Central memory CD8-positive, alpha-beta T cell (primary cell): ENCODE data around the gene CACNB4.
A peak's percentile ranks its signal among the peaks of the same experiment; 100 is the strongest.
"Not testable (repeated sequence)": the region's sequence is repeated elsewhere in the genome, so short reads cannot be mapped to it uniquely, and the experiment has no call there.

Experiments used
- ATAC-seq: fragments of 150-1000 bp; cut with Tn5 transposase; replicated peaks from 2 replicates; pipeline ENCODE4 v1.10.0; 2022; ENCODE audit warnings: mild to moderate bottlenecking, moderate FRiP score, moderate number of reproducible peaks; ENCODE audit not compliant: poor library complexity, severe bottlenecking; ENCODE audit errors: extremely low read depth
- DNase-seq, 2 donors: peaks; one replicate each; pipeline ENCODE4 v3.0.0; 2021; ENCODE audit warnings: low spot score in 2 of 2
- H3K27ac Mint-ChIP-seq: one replicate; pipeline ENCODE4 v1.8.0; 2022; ENCODE audit warnings: low read depth, mild to moderate bottlenecking, moderate library complexity, mixed read lengths
- H3K27me3 Mint-ChIP-seq: one replicate; pipeline ENCODE4 v1.8.0; 2022; ENCODE audit warnings: mixed read lengths
- H3K36me3 Mint-ChIP-seq: one replicate; pipeline ENCODE4 v1.8.0; 2022; ENCODE audit warnings: mild to moderate bottlenecking, moderate library complexity, mixed read lengths; ENCODE audit not compliant: insufficient read depth
- H3K4me1 Mint-ChIP-seq: one replicate; pipeline ENCODE4 v1.8.0; 2022; ENCODE audit warnings: mixed read lengths
- H3K4me3 Mint-ChIP-seq: one replicate; pipeline ENCODE4 v1.8.0; 2022; ENCODE audit warnings: mild to moderate bottlenecking, moderate library complexity, mixed read lengths
- H3K9me3 Mint-ChIP-seq: one replicate; pipeline ENCODE4 v1.8.0; 2022; ENCODE audit warnings: mixed read lengths

The CACNB4 gene

GRCh38 chr2:152042636-152043615, 55.9 kb downstream of the CACNB4 start:
- Mint-ChIP-seq H3K4me3 (no peak overlapping the region), H3K9me3 (no peaks in the 10 kb centered on the region), H3K4me1 (no peaks in the 10 kb centered on the region), H3K27ac (no peak overlapping the region), H3K27me3 (no peaks in the 10 kb centered on the region), H3K36me3 (no peaks in the 10 kb centered on the region)
- no peak for DNase-seq
- no peak for ATAC-seq

GRCh38 chr2:152038441-152038958, 60.3 kb downstream of the CACNB4 start:
- Mint-ChIP-seq H3K9me3 (no peaks in the 10 kb centered on the region), H3K27me3 (peaks cover 13% of the 10 kb centered on the region), H3K4me1 (no peaks in the 10 kb centered on the region), H3K27ac (no peak overlapping the region), H3K36me3 (no peaks in the 10 kb centered on the region), H3K4me3 (no peak overlapping the region)
- DNase-seq, result no peak
- no peak for ATAC-seq

- Mint-ChIP-seq H3K4me3 (no peak overlapping the region), H3K27me3 (peaks cover 13% of the 10 kb centered on the region), H3K9me3 (no peaks in the 10 kb centered on the region), H3K4me1 (no peaks in the 10 kb centered on the region), H3K27ac (no peak overlapping the region), H3K36me3 (no peaks in the 10 kb centered on the region)
- no peak for ATAC-seq
- no peak for DNase-seq
Observed at GRCh38 chr2:152037743-152038435, 61.0 kb downstream of the CACNB4 start.

- no peaks in the 10 kb centered on the region for H3K9me3 Mint-ChIP-seq
- no peak overlapping the region for H3K4me3 Mint-ChIP-seq
- no peak overlapping the region for H3K27ac Mint-ChIP-seq
- no peaks in the 10 kb centered on the region for H3K4me1 Mint-ChIP-seq
- ATAC-seq (no peak), DNase-seq (peak; percentile 20 to 27)
- H3K36me3 Mint-ChIP-seq, result no peaks in the 10 kb centered on the region
- H3K27me3 Mint-ChIP-seq, result peaks cover 13% of the 10 kb centered on the region
Observed at GRCh38 chr2:152036611-152037469, 62.0 kb downstream of the CACNB4 start.

GRCh38 chr2:152034257-152034801, 64.5 kb downstream of the CACNB4 start:
- no peaks in the 10 kb centered on the region for H3K36me3 Mint-ChIP-seq
- no peak for ATAC-seq
- peaks cover 13% of the 10 kb centered on the region for H3K27me3 Mint-ChIP-seq
- no peaks in the 10 kb centered on the region for H3K4me1 Mint-ChIP-seq
- no peak overlapping the region for H3K27ac Mint-ChIP-seq
- no peak overlapping the region for H3K4me3 Mint-ChIP-seq
- no peak for DNase-seq
- H3K9me3 Mint-ChIP-seq, result no peaks in the 10 kb centered on the region

- peaks cover 13% of the 10 kb centered on the region for H3K27me3 Mint-ChIP-seq
- H3K4me1 Mint-ChIP-seq, result no peaks in the 10 kb centered on the region
- H3K4me3 Mint-ChIP-seq, result no peak overlapping the region
- H3K9me3 Mint-ChIP-seq, result no peaks in the 10 kb centered on the region
- H3K27ac Mint-ChIP-seq, result no peak overlapping the region
- ATAC-seq (no peak), DNase-seq (no peak)
- H3K36me3 Mint-ChIP-seq, result no peaks in the 10 kb centered on the region
Observed at GRCh38 chr2:152033011-152033925, 65.6 kb downstream of the CACNB4 start.

GRCh38 chr2:152031747-152032306, 67.0 kb downstream of the CACNB4 start:
- no peak for DNase-seq
- no peaks in the 10 kb centered on the region for H3K9me3 Mint-ChIP-seq
- no peaks in the 10 kb centered on the region for H3K36me3 Mint-ChIP-seq
- H3K27ac Mint-ChIP-seq, result no peak overlapping the region
- ATAC-seq, result no peak
- peaks cover 13% of the 10 kb centered on the region for H3K27me3 Mint-ChIP-seq
- no peaks in the 10 kb centered on the region for H3K4me1 Mint-ChIP-seq
- H3K4me3 Mint-ChIP-seq, result no peak overlapping the region

- not testable (repeated sequence) for H3K9me3 Mint-ChIP-seq, H3K36me3 Mint-ChIP-seq, ATAC-seq, DNase-seq, H3K27ac Mint-ChIP-seq, H3K4me1 Mint-ChIP-seq, H3K4me3 Mint-ChIP-seq
- peaks cover 11% of the 10 kb centered on the region for H3K27me3 Mint-ChIP-seq
Observed at GRCh38 chr2:152030596-152031328, 68.1 kb downstream of the CACNB4 start.

GRCh38 chr2:152028182-152028862, 70.5 kb downstream of the CACNB4 start:
- Mint-ChIP-seq H3K4me3 (no peak overlapping the region), H3K27me3 (peaks cover 7% of the 10 kb centered on the region)

GRCh38 chr2:152025678-152026287, 73.1 kb downstream of the CACNB4 start:
- peak overlapping the region; percentile 47 for H3K27ac Mint-ChIP-seq
- no peaks in the 10 kb centered on the region for H3K9me3 Mint-ChIP-seq
- peaks cover 18% of the 10 kb centered on the region for H3K27me3 Mint-ChIP-seq
- peaks cover 2% of the 10 kb centered on the region for H3K36me3 Mint-ChIP-seq
- peak overlapping the region; percentile 66 for H3K4me3 Mint-ChIP-seq
- H3K4me1 Mint-ChIP-seq, result peaks cover 11% of the 10 kb centered on the region
- DNase-seq (peak; percentile 62 to 76), ATAC-seq (peak; percentile 82)

More at GRCh38 chr2:152028182-152028862, 70.5 kb downstream of the CACNB4 start:
- ATAC-seq (no peak), DNase-seq (no peak)
- H3K9me3 Mint-ChIP-seq, result no peaks in the 10 kb centered on the region
- peaks cover 11% of the 10 kb centered on the region for H3K4me1 Mint-ChIP-seq
- H3K27ac Mint-ChIP-seq, result no peak overlapping the region
- no peaks in the 10 kb centered on the region for H3K36me3 Mint-ChIP-seq
